PFSK-1 (cell line): ENCODE measurements around the gene SH3BP5.

Experiments
- POLR2AphosphoS5 ChIP-seq: IDR thresholded peaks from 2 replicates; pipeline ENCODE4 v1.6.1; 2012; ENCODE audit warnings: low read depth, mild to moderate bottlenecking, control low read depth, low read length, moderate library complexity
- REST ChIP-seq, 2 experiments: IDR thresholded peaks; 2 replicates each; pipeline versions ENCODE4 v1.6.1 to v1.8.0; 2011 to 2012; ENCODE audit warnings: low read depth in 2 of 2, low read length in 2 of 2, control low read depth in 1 of 2, inconsistent platforms in 1 of 2, mild to moderate bottlenecking in 1 of 2, moderate library complexity in 1 of 2; ENCODE audit not compliant: insufficient read depth in 1 of 2
- SIN3A ChIP-seq: IDR thresholded peaks from 2 replicates; pipeline ENCODE4 v1.6.1; 2012; ENCODE audit warnings: mild to moderate bottlenecking, low read length, moderate library complexity, borderline replicate concordance; ENCODE audit not compliant: insufficient read depth

GRCh38 chr3:15268033-15268631, 64.3 kb downstream of the SH3BP5 start:
- TF ChIP-seq REST (IDR thresholded peaks at IDR 0.05; ENCODE audit: insufficient read depth in 1 of 2, low read depth in 2 of 2, low read length in 2 of 2) = no peak
- TF ChIP-seq POLR2AphosphoS5 = no peak
- no peak for TF ChIP-seq SIN3A
